Measurements from ENCODE around the gene RAB24. TPM values are rescaled to one million over a fixed set of nuclear protein-coding genes. Genes with fewer than 3 reads are reported as not detected.

Gene RAB24
- total RNA-seq, 6 experiments from 2014 or later: 11.0 to 28.8 (median 16.2) TPM

GRCh38 chr5:177300236-177300880 lies 3.2 kb downstream of the RAB24 start:
- Histone ChIP-seq H3K4me1 (peaks cover 0 to 35% (median 14%) of the 10 kb centered on the region in 4 donors), H3K27ac (peak overlapping the region in 2 of 3 donors; percentile 84 to 98), H3K9me3 (no peaks in the 10 kb centered on the region), H3K36me3 (peaks cover 0 to 13% (median 2%) of the 10 kb centered on the region in 4 donors), H3K27me3 (no peaks in the 10 kb centered on the region), H3K4me3 (no peak overlapping the region)
- intact Hi-C loops (cut with DNase I): no loop called here
- DNase-seq: peak in 2 of 3 donors; percentile 63 to 66
- TF ChIP-seq CTCF (IDR thresholded peaks at IDR 0.05): no peak
- TF ChIP-seq POLR2A (IDR thresholded peaks at IDR 0.05): no peak
- peak; percentile 22 to 59 (median 34) for ATAC-seq
- no CpG with 5 or more reads among the region's 4 CpGs for WGBS (ENCODE audit: insufficient coverage, low coverage, low lambda C conversion rate, missing lambda C conversion rate)

- peaks cover 0 to 28% (median 11%) of the 10 kb centered on the region in 4 donors for H3K4me1 ChIP-seq
- intact Hi-C loops (cut with DNase I): no loop called here
- no peak for ATAC-seq
Observed at GRCh38 chr5:177299697-177300096, 3.8 kb downstream of the RAB24 start.

GRCh38 chr5:177297922-177298321 lies 5.6 kb downstream of the RAB24 start:
- no peaks in the 10 kb centered on the region for H3K27me3 ChIP-seq
- ATAC-seq: no peak
- H3K36me3 ChIP-seq: peaks cover 0 to 31% (median 13%) of the 10 kb centered on the region in 4 donors
- H3K4me1 ChIP-seq: peaks cover 0 to 23% (median 8%) of the 10 kb centered on the region in 4 donors
- no peak for TF ChIP-seq CTCF (IDR thresholded peaks at IDR 0.05)
- no peak for TF ChIP-seq POLR2A (IDR thresholded peaks at IDR 0.05)
- no peaks in the 10 kb centered on the region for H3K9me3 ChIP-seq
- intact Hi-C loops (cut with DNase I): no loop called here
- H3K4me3 ChIP-seq: no peak overlapping the region
- WGBS (ENCODE audit: insufficient coverage, low coverage, low lambda C conversion rate, missing lambda C conversion rate): 95% methylated on average over 2 of the region's 2 CpGs
- no peak overlapping the region for H3K27ac ChIP-seq
- DNase-seq: no peak

More at GRCh38 chr5:177299697-177300096, 3.8 kb downstream of the RAB24 start:
- H3K4me3 ChIP-seq: no peak overlapping the region
- no peaks in the 10 kb centered on the region for H3K27me3 ChIP-seq
- DNase-seq: no peak
- peaks cover 0 to 15% (median 5%) of the 10 kb centered on the region in 4 donors for H3K36me3 ChIP-seq
- WGBS (ENCODE audit: insufficient coverage, low coverage, low lambda C conversion rate, missing lambda C conversion rate): 82% methylated on average over 5 of the region's 9 CpGs
- peak overlapping the region; percentile 16 to 98 (median 84) for H3K27ac ChIP-seq
- TF ChIP-seq CTCF (IDR thresholded peaks at IDR 0.05) (no peak), POLR2A (IDR thresholded peaks at IDR 0.05) (no peak)
- no peaks in the 10 kb centered on the region for H3K9me3 ChIP-seq

GRCh38 chr5:177296581-177296980 lies 6.9 kb downstream of the RAB24 start:
- no peaks in the 10 kb centered on the region for H3K27me3 ChIP-seq
- peaks cover 0 to 45% (median 22%) of the 10 kb centered on the region in 4 donors for H3K36me3 ChIP-seq
- DNase-seq: no peak
- no peak overlapping the region for H3K4me3 ChIP-seq
- peaks cover 0 to 13% (median 5%) of the 10 kb centered on the region in 4 donors for H3K4me1 ChIP-seq
- no peak for TF ChIP-seq POLR2A (IDR thresholded peaks at IDR 0.05)
- no peak for TF ChIP-seq CTCF (IDR thresholded peaks at IDR 0.05)
- no peak for ATAC-seq
- 61% methylated on average over 3 of the region's 4 CpGs for WGBS (ENCODE audit: insufficient coverage, low coverage, low lambda C conversion rate, missing lambda C conversion rate)
- no peaks in the 10 kb centered on the region for H3K9me3 ChIP-seq
- intact Hi-C loops (cut with DNase I): no loop called here
- H3K27ac ChIP-seq: no peak overlapping the region

Data from right lobe of liver (tissue), 6 donors.